Osteocyte (in vitro differentiated cells): ENCODE measurements around the gene WDR35. TPM values are rescaled to one million over a fixed set of nuclear protein-coding genes. Genes with fewer than 3 reads are reported as not detected.

ENCODE experiments used
- DNase-seq: peaks from one replicate; pipeline ENCODE4 v3.0.0; 2021; ENCODE audit warnings: mixed read lengths; ENCODE audit not compliant: unreplicated experiment; ENCODE audit errors: extremely low spot score
- H3K27ac Mint-ChIP-seq: one replicate; pipeline ENCODE4 v1.8.0; 2021; ENCODE audit warnings: mild to moderate bottlenecking, mixed read lengths; ENCODE audit not compliant: unreplicated experiment
- H3K27me3 Mint-ChIP-seq: one replicate; pipeline ENCODE4 v1.8.0; 2021; ENCODE audit warnings: mixed read lengths; ENCODE audit not compliant: unreplicated experiment
- H3K36me3 Mint-ChIP-seq: one replicate; pipeline ENCODE4 v1.8.0; 2021; ENCODE audit warnings: mixed read lengths; ENCODE audit not compliant: unreplicated experiment
- H3K4me1 Mint-ChIP-seq: one replicate; pipeline ENCODE4 v1.8.0; 2021; ENCODE audit warnings: mixed read lengths; ENCODE audit not compliant: unreplicated experiment
- H3K4me3 Mint-ChIP-seq: one replicate; pipeline ENCODE4 v1.8.0; 2021; ENCODE audit warnings: mild to moderate bottlenecking, moderate library complexity, mixed read lengths; ENCODE audit not compliant: unreplicated experiment
- H3K9me3 Mint-ChIP-seq: one replicate; pipeline ENCODE4 v1.8.0; 2021; ENCODE audit warnings: mixed read lengths; ENCODE audit not compliant: unreplicated experiment
- CTCF ChIP-seq: fragments of 200-600 bp; sonication (generic); IDR thresholded peaks from 2 replicates; pipeline ENCODE4 v1.5.0; 2021; ENCODE audit warnings: antibody characterized with exemption, mild to moderate bottlenecking, moderate library complexity
- total RNA-seq: library from RNA; stranded (reverse); gene quantifications from 2 replicates; pipeline ENCODE4 v1.2.1, GENCODE V29; 2021

The WDR35 gene
- total RNA-seq, 1 donor from 2014 or later: 11.0 TPM

- TF ChIP-seq CTCF: no peak
- DNase-seq: no peak
- Mint-ChIP-seq H3K36me3 (peaks cover 6% of the 10 kb centered on the region), H3K9me3 (no peaks in the 10 kb centered on the region), H3K4me3 (no peak overlapping the region), H3K4me1 (peaks cover 20% of the 10 kb centered on the region), H3K27ac (no peak overlapping the region), H3K27me3 (no peaks in the 10 kb centered on the region)
These were observed 99.8 kb downstream of the WDR35 start for GRCh38 chr2:19890104-19890503.

GRCh38 chr2:19888831-19889230 lies 101.1 kb downstream of the WDR35 start:
- H3K27me3 Mint-ChIP-seq: no peaks in the 10 kb centered on the region
- no peak for DNase-seq
- no peaks in the 10 kb centered on the region for H3K9me3 Mint-ChIP-seq
- no peak overlapping the region for H3K4me3 Mint-ChIP-seq
- peaks cover 6% of the 10 kb centered on the region for H3K36me3 Mint-ChIP-seq
- TF ChIP-seq CTCF: no peak
- H3K4me1 Mint-ChIP-seq: peaks cover 20% of the 10 kb centered on the region
- no peak overlapping the region for H3K27ac Mint-ChIP-seq

GRCh38 chr2:19887510-19887909 lies 102.4 kb downstream of the WDR35 start:
- no peak for DNase-seq
- TF ChIP-seq CTCF: no peak
- Mint-ChIP-seq H3K36me3 (peaks cover 6% of the 10 kb centered on the region), H3K9me3 (no peaks in the 10 kb centered on the region), H3K27ac (no peak overlapping the region), H3K4me1 (peaks cover 20% of the 10 kb centered on the region), H3K4me3 (no peak overlapping the region), H3K27me3 (no peaks in the 10 kb centered on the region)

- H3K36me3 Mint-ChIP-seq: peaks cover 6% of the 10 kb centered on the region
- H3K9me3 Mint-ChIP-seq: no peaks in the 10 kb centered on the region
- no peaks in the 10 kb centered on the region for H3K27me3 Mint-ChIP-seq
These were observed 103.6 kb downstream of the WDR35 start for GRCh38 chr2:19886261-19886660.

GRCh38 chr2:19885791-19886190 lies 104.1 kb downstream of the WDR35 start:
- Mint-ChIP-seq H3K27ac (no peak overlapping the region), H3K4me1 (peaks cover 20% of the 10 kb centered on the region), H3K4me3 (no peak overlapping the region), H3K36me3 (peaks cover 6% of the 10 kb centered on the region), H3K9me3 (no peaks in the 10 kb centered on the region), H3K27me3 (no peaks in the 10 kb centered on the region)
- peak; percentile 57 for DNase-seq
- TF ChIP-seq CTCF: no peak

More at GRCh38 chr2:19886261-19886660, 103.6 kb downstream of the WDR35 start:
- DNase-seq: no peak
- peaks cover 20% of the 10 kb centered on the region for H3K4me1 Mint-ChIP-seq
- no peak overlapping the region for H3K4me3 Mint-ChIP-seq
- no peak overlapping the region for H3K27ac Mint-ChIP-seq
- TF ChIP-seq CTCF: no peak
